HepG2 (cell line): Measurements from ENCODE around the gene C5AR1. TPM values are rescaled to one million over a fixed set of nuclear protein-coding genes. Genes with fewer than 3 reads are reported as not detected.

Experiments
- HOXA7 ChIP-seq: sonication (generic); formaldehyde crosslinking; IDR thresholded peaks from 2 replicates; pipeline ENCODE4 v1.8.1; 2022; ENCODE audit warnings: mild to moderate bottlenecking, missing genetic modification reagents, moderate library complexity
- HOXA9 ChIP-seq: sonication (generic); formaldehyde crosslinking; IDR thresholded peaks from 2 replicates; pipeline ENCODE4 v1.8.1; 2022; ENCODE audit warnings: missing genetic modification reagents, mild to moderate bottlenecking, moderate library complexity, borderline replicate concordance
- NCOA5 ChIP-seq: sonication (generic); formaldehyde crosslinking; IDR thresholded peaks from 2 replicates; pipeline ENCODE4 v1.4.0; 2020; ENCODE audit warnings: missing genetic modification reagents
- SNAI1 ChIP-seq: sonication (generic); formaldehyde crosslinking; IDR thresholded peaks from 2 replicates; pipeline ENCODE4 v1.5.0; 2020; ENCODE audit warnings: mild to moderate bottlenecking, missing genetic modification reagents, borderline replicate concordance
- TAF1 ChIP-seq: sonication (generic); formaldehyde crosslinking; IDR thresholded peaks from 2 replicates; pipeline ENCODE4 v1.4.0; 2020; ENCODE audit warnings: missing genetic modification reagents
- TARDBP ChIP-seq: sonication (generic); formaldehyde crosslinking; IDR thresholded peaks from 2 replicates; pipeline ENCODE4 v1.8.0; 2022; ENCODE audit warnings: mild to moderate bottlenecking, missing genetic modification reagents
- ZNF430 ChIP-seq: sonication (generic); formaldehyde crosslinking; IDR thresholded peaks from 2 replicates; pipeline ENCODE4 v1.9.0; 2021; ENCODE audit warnings: mild to moderate bottlenecking, missing genetic modification reagents
- ZNF605 ChIP-seq: sonication (generic); formaldehyde crosslinking; IDR thresholded peaks from 2 replicates; pipeline ENCODE4 v1.8.0; 2022; ENCODE audit warnings: mild to moderate bottlenecking, missing genetic modification reagents
- ZNF703 ChIP-seq: sonication (generic); formaldehyde crosslinking; IDR thresholded peaks from 2 replicates; pipeline ENCODE4 v1.5.1; 2020; ENCODE audit warnings: missing genetic modification reagents, mild to moderate bottlenecking, moderate library complexity, borderline replicate concordance
- polyA plus RNA-seq, 8 experiments: library from polyadenylated mRNA; depleted of rRNA in 3 of 8; stranded (reverse) in 7 of 8; unstranded in 1 of 8; fragments of >200 nt; fragmentation: Illumina TruSeq in 4 of 8; extraction: Trizol in 4 of 8; gene quantifications; 2 replicates each; pipeline versions ENCODE4 v1.2.1 to v1.2.3, GENCODE V29; 2011 to 2016; ENCODE audit warnings: low read depth in 4 of 8, missing spikeins in 1 of 8, mixed read lengths in 1 of 8; ENCODE audit not compliant: insufficient read depth in 1 of 8
- total RNA-seq, 5 experiments: library from RNA; depleted of rRNA; stranded (reverse); fragments of >200 nt; fragmentation: Illumina TruSeq; extraction: Trizol; gene quantifications; 2 replicates each; pipeline ENCODE4 v1.2.3, GENCODE V29; 2016; ENCODE audit warnings: low read depth in 1 of 5
- TF ChIP-seq, protein P1 (sequence below): sonication (generic); formaldehyde crosslinking; IDR thresholded peaks from 2 replicates; pipeline ENCODE4 v1.4.0; 2020; ENCODE audit warnings: missing genetic modification reagents, borderline replicate concordance
- TF ChIP-seq, protein P2 (sequence below): IDR thresholded peaks from 2 replicates; pipeline ENCODE4 v1.6.1; 2016; ENCODE audit warnings: control low read depth
- TF ChIP-seq, protein P3 (sequence below): sonication (generic); formaldehyde crosslinking; IDR thresholded peaks from 2 replicates; pipeline ENCODE4 v1.5.0; 2020; ENCODE audit warnings: missing genetic modification reagents, mild to moderate bottlenecking, borderline replicate concordance
- TF ChIP-seq, protein P4 (sequence below): sonication (generic); formaldehyde crosslinking; IDR thresholded peaks from 2 replicates; pipeline ENCODE4 v1.9.0; 2021; ENCODE audit warnings: missing genetic modification reagents, borderline replicate concordance
- TF ChIP-seq, protein P5 (sequence below): sonication (generic); formaldehyde crosslinking; IDR thresholded peaks from 2 replicates; pipeline ENCODE4 v1.5.1; 2020; ENCODE audit warnings: mild to moderate bottlenecking, moderate library complexity, missing genetic modification reagents
- TF ChIP-seq, protein P6 (sequence below): sonication (generic); formaldehyde crosslinking; IDR thresholded peaks from 2 replicates; pipeline ENCODE4 v1.8.0; 2023; ENCODE audit warnings: mild to moderate bottlenecking, missing genetic modification reagents

The C5AR1 gene
- total and polyA plus RNA-seq, 2 of the 13 experiments (the other 11 are each of a cell fraction or from before 2014, with no cell fraction given): 0.07 to 1.6 TPM

DNA sequence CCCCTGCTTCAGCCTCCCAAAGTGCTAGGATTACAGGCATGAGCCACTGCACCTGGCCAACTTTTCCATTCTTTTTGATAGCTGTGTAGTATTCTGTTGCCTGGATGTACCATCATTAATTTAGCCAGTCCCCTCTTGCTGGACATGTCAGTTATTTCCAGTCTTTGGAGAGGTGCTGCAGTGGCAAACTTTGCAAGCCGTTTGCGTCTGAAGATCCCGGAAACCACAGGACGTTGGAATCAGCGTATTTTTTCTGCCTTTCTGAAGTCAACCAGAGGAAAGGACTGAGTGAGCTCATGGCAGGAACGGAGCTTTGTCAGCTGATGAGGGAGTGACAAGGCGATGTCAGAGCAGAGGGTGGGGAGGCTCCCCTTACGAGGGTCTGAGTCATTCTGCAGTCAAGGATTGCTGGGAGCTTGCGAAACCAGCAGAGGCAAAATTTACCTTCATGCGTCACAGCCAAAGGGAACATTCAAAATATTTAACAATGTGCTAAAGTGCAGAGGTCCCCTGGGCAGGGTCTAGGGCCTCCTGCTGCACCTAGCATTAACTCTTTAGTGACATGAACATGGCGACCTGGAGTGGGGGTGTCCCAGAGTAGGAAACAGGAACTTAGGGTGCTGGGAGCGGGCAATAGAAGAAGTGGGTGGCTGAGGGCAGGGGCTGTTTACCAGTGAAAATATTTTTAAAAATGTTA, 5.6 kb downstream of the C5AR1 start (continued):
- no peak for TF ChIP-seq NCOA5 (CRISPR knock-in tag)
- TF ChIP-seq, protein P1, sequence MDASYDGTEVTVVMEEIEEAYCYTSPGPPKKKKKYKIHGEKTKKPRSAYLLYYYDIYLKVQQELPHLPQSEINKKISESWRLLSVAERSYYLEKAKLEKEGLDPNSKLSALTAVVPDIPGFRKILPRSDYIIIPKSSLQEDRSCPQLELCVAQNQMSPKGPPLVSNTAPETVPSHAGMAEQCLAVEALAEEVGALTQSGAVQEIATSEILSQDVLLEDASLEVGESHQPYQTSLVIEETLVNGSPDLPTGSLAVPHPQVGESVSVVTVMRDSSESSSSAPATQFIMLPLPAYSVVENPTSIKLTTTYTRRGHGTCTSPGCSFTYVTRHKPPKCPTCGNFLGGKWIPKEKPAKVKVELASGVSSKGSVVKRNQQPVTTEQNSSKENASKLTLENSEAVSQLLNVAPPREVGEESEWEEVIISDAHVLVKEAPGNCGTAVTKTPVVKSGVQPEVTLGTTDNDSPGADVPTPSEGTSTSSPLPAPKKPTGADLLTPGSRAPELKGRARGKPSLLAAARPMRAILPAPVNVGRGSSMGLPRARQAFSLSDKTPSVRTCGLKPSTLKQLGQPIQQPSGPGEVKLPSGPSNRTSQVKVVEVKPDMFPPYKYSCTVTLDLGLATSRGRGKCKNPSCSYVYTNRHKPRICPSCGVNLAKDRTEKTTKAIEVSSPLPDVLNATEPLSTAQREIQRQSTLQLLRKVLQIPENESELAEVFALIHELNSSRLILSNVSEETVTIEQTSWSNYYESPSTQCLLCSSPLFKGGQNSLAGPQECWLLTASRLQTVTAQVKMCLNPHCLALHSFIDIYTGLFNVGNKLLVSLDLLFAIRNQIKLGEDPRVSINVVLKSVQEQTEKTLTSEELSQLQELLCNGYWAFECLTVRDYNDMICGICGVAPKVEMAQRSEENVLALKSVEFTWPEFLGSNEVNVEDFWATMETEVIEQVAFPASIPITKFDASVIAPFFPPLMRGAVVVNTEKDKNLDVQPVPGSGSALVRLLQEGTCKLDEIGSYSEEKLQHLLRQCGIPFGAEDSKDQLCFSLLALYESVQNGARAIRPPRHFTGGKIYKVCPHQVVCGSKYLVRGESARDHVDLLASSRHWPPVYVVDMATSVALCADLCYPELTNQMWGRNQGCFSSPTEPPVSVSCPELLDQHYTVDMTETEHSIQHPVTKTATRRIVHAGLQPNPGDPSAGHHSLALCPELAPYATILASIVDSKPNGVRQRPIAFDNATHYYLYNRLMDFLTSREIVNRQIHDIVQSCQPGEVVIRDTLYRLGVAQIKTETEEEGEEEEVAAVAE (CRISPR knock-in tag): no peak
- TF ChIP-seq ZNF430 (CRISPR knock-in tag): peak; percentile 75; the same call in 1 of the 2 replicates
- TF ChIP-seq SNAI1 (CRISPR knock-in tag): no peak
- no peak for TF ChIP-seq HOXA7 (CRISPR knock-in tag)
- no peak for TF ChIP-seq HOXA9 (CRISPR knock-in tag)
- TF ChIP-seq, protein P2, sequence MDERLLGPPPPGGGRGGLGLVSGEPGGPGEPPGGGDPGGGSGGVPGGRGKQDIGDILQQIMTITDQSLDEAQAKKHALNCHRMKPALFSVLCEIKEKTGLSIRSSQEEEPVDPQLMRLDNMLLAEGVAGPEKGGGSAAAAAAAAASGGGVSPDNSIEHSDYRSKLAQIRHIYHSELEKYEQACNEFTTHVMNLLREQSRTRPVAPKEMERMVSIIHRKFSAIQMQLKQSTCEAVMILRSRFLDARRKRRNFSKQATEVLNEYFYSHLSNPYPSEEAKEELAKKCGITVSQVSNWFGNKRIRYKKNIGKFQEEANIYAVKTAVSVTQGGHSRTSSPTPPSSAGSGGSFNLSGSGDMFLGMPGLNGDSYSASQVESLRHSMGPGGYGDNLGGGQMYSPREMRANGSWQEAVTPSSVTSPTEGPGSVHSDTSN (CRISPR knock-in tag): peak; percentile 53; the same call in 1 of the 2 replicates
- TF ChIP-seq TARDBP (CRISPR knock-in tag): peak; percentile 87; the same call in 1 of the 2 replicates
- TF ChIP-seq, protein P3, sequence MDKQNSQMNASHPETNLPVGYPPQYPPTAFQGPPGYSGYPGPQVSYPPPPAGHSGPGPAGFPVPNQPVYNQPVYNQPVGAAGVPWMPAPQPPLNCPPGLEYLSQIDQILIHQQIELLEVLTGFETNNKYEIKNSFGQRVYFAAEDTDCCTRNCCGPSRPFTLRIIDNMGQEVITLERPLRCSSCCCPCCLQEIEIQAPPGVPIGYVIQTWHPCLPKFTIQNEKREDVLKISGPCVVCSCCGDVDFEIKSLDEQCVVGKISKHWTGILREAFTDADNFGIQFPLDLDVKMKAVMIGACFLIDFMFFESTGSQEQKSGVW: no peak
- TF ChIP-seq, protein P4, sequence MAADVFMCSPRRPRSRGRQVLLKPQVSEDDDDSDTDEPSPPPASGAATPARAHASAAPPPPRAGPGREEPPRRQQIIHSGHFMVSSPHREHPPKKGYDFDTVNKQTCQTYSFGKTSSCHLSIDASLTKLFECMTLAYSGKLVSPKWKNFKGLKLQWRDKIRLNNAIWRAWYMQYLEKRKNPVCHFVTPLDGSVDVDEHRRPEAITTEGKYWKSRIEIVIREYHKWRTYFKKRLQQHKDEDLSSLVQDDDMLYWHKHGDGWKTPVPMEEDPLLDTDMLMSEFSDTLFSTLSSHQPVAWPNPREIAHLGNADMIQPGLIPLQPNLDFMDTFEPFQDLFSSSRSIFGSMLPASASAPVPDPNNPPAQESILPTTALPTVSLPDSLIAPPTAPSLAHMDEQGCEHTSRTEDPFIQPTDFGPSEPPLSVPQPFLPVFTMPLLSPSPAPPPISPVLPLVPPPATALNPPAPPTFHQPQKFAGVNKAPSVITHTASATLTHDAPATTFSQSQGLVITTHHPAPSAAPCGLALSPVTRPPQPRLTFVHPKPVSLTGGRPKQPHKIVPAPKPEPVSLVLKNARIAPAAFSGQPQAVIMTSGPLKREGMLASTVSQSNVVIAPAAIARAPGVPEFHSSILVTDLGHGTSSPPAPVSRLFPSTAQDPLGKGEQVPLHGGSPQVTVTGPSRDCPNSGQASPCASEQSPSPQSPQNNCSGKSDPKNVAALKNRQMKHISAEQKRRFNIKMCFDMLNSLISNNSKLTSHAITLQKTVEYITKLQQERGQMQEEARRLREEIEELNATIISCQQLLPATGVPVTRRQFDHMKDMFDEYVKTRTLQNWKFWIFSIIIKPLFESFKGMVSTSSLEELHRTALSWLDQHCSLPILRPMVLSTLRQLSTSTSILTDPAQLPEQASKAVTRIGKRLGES (CRISPR knock-in tag): no peak
- TF ChIP-seq, protein P5, sequence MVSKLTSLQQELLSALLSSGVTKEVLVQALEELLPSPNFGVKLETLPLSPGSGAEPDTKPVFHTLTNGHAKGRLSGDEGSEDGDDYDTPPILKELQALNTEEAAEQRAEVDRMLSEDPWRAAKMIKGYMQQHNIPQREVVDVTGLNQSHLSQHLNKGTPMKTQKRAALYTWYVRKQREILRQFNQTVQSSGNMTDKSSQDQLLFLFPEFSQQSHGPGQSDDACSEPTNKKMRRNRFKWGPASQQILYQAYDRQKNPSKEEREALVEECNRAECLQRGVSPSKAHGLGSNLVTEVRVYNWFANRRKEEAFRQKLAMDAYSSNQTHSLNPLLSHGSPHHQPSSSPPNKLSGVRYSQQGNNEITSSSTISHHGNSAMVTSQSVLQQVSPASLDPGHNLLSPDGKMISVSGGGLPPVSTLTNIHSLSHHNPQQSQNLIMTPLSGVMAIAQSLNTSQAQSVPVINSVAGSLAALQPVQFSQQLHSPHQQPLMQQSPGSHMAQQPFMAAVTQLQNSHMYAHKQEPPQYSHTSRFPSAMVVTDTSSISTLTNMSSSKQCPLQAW (CRISPR knock-in tag): peak; percentile 86
- TF ChIP-seq, protein P6, sequence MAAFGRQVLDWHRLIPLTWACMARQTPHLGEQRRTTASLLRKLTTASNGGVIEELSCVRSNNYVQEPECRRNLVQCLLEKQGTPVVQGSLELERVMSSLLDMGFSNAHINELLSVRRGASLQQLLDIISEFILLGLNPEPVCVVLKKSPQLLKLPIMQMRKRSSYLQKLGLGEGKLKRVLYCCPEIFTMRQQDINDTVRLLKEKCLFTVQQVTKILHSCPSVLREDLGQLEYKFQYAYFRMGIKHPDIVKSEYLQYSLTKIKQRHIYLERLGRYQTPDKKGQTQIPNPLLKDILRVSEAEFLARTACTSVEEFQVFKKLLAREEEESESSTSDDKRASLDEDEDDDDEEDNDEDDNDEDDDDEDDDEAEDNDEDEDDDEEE: 0 out of 2 replicates have a peak, but pooled peaks have one; percentile 66
- TF ChIP-seq ZNF703 (CRISPR knock-in tag): no peak
- TF ChIP-seq ZNF605 (CRISPR knock-in tag): peak; percentile 61; the same call in 1 of the 2 replicates
- no peak for TF ChIP-seq TAF1 (CRISPR knock-in tag)
